ENCODE results near the gene RTTN. TPM values are rescaled to one million over a fixed set of nuclear protein-coding genes. Genes with fewer than 3 reads are reported as not detected.

Gene RTTN
- total and polyA plus RNA-seq, 2 of the 13 experiments (the other 11 are each of a cell fraction or from before 2014, with no cell fraction given): 5.4 to 18.7 TPM

GRCh38 chr18:70235478-70235877 is 30.0 kb upstream of the RTTN start:
- no peak overlapping the region for H3K27ac ChIP-seq (ENCODE audit: extremely low read length, insufficient read depth, low read length)

GRCh38 chr18:70234667-70235459 is 29.4 kb upstream of the RTTN start:
- CTCF ChIA-PET (ENCODE audit: low intra/inter-chr PET ratio, low total read pairs): no interaction called here
- peaks cover 0 to 23% of the 10 kb centered on the region in 2 experiments; a peak in 2 of 5 replicates for H3K27me3 ChIP-seq (ENCODE audit: control insufficient read depth in 1 of 2, insufficient read depth in 2 of 2, low read length in 2 of 2)
- H3K27ac ChIP-seq (ENCODE audit: extremely low read length, insufficient read depth, low read length): no peak overlapping the region
- H3K4me1 ChIP-seq (ENCODE audit: insufficient read depth, low read length): peaks cover 17% of the 10 kb centered on the region
- H3K36me3 ChIP-seq (replicated peaks in 1 of 2; ENCODE audit: control insufficient read depth in 1 of 2, insufficient read depth in 2 of 2, low read length in 2 of 2): no peaks in the 10 kb centered on the region
- WGBS (ENCODE audit: low lambda C conversion rate): 28% methylated on average over 10 of the region's 12 CpGs
- ATAC-seq (peak; percentile 54), DNase-seq (ENCODE audit: low spot score) (no peak), FAIRE-seq (no peak)
- H3K9me3 ChIP-seq (ENCODE audit: low read length): no peaks in the 10 kb centered on the region
- in situ Hi-C loops (cut with HindIII; ENCODE audit: extremely low pct_ligation_motif_present, low pct_unique_long_range_greater_than_20kb) (no loop called here), intact Hi-C loops (cut with micrococcal nuclease; ENCODE audit: unreplicated experiment) (no loop called here)
- H3K79me2 ChIP-seq (ENCODE audit: insufficient read depth, low read length): no peaks in the 10 kb centered on the region
- no peak overlapping the region for H3K4me3 ChIP-seq (replicated peaks in 1 of 3; ENCODE audit: insufficient read depth in 1 of 3, low read depth in 2 of 3, low read length in 3 of 3)
- POLR2A ChIA-PET: no interaction called here
- H3K4me2 ChIP-seq (ENCODE audit: low read depth, low read length): no peak overlapping the region; the same call in 1 of the 2 replicates
- BruUV-seq (replicated peaks): no TSS peak
- no peaks in the 10 kb centered on the region for H4K20me1 ChIP-seq (ENCODE audit: insufficient read depth, low read length)
- H3K9ac ChIP-seq (ENCODE audit: insufficient read depth, low read depth, low read length): no peak overlapping the region
- no peak overlapping the region for H2AFZ ChIP-seq (ENCODE audit: low read length)
- no peak for TF ChIP-seq ZNF703 (CRISPR knock-in tag; IDR thresholded peaks at IDR 0.05; ENCODE audit: borderline replicate concordance)
- TF ChIP-seq CREB3 (CRISPR knock-in tag; IDR thresholded peaks at IDR 0.05): no peak
- TF ChIP-seq HIVEP1 (CRISPR knock-in tag; IDR thresholded peaks at IDR 0.05): no peak
- TF ChIP-seq CHD2 (IDR thresholded peaks at IDR 0.05; ENCODE audit: low read depth, low read length): no peak
- no peak for TF ChIP-seq ZEB1 (IDR thresholded peaks at IDR 0.05; ENCODE audit: insufficient replicate concordance, low read depth)
- no peak for TF ChIP-seq CSRNP1 (CRISPR knock-in tag; IDR thresholded peaks at IDR 0.05)
- no peak for TF ChIP-seq ZNF724P (CRISPR knock-in tag; IDR thresholded peaks at IDR 0.05; ENCODE audit: borderline replicate concordance)
- TF ChIP-seq ATF2 (CRISPR knock-in tag; IDR thresholded peaks at IDR 0.05): no peak
- no peak for TF ChIP-seq GPN1 (CRISPR knock-in tag; IDR thresholded peaks at IDR 0.05; ENCODE audit: borderline replicate concordance)
- TF ChIP-seq ZFX (CRISPR knock-in tag; IDR thresholded peaks at IDR 0.05; ENCODE audit: low read depth): no peak
- no peak for TF ChIP-seq ZNF33B (CRISPR knock-in tag; IDR thresholded peaks at IDR 0.05)
- no peak for TF ChIP-seq ZKSCAN5 (CRISPR knock-in tag; IDR thresholded peaks at IDR 0.05)
- TF ChIP-seq ZBTB20 (CRISPR knock-in tag; IDR thresholded peaks at IDR 0.05; ENCODE audit: borderline replicate concordance, low read depth): no peak

More at GRCh38 chr18:70235478-70235877, 30.0 kb upstream of the RTTN start:
- TF ChIP-seq ZNF224 (CRISPR knock-in tag; IDR thresholded peaks at IDR 0.05) (no peak), ZNF749 (CRISPR knock-in tag; IDR thresholded peaks at IDR 0.05; ENCODE audit: borderline replicate concordance) (no peak)
- Histone ChIP-seq H3K9me3 (ENCODE audit: low read length) (no peaks in the 10 kb centered on the region), H3K79me2 (ENCODE audit: insufficient read depth, low read length) (no peaks in the 10 kb centered on the region), H3K4me2 (ENCODE audit: low read depth, low read length) (no peak overlapping the region), H2AFZ (ENCODE audit: low read length) (no peak overlapping the region), H3K4me3 (replicated peaks in 1 of 3; ENCODE audit: insufficient read depth in 1 of 3, low read depth in 2 of 3, low read length in 3 of 3) (no peak overlapping the region), H3K4me1 (ENCODE audit: insufficient read depth, low read length) (peaks cover 17% of the 10 kb centered on the region), H3K36me3 (replicated peaks in 1 of 2; ENCODE audit: control insufficient read depth in 1 of 2, insufficient read depth in 2 of 2, low read length in 2 of 2) (no peaks in the 10 kb centered on the region), H4K20me1 (ENCODE audit: insufficient read depth, low read length) (no peaks in the 10 kb centered on the region), H3K9ac (ENCODE audit: insufficient read depth, low read depth, low read length) (no peak overlapping the region), H3K27me3 (ENCODE audit: control insufficient read depth in 1 of 2, insufficient read depth in 2 of 2, low read length in 2 of 2) (peaks cover 0 to 20% of the 10 kb centered on the region in 2 experiments; a peak in 2 of 5 replicates)
- ChIA-PET POLR2A (no interaction called here), CTCF (ENCODE audit: low intra/inter-chr PET ratio, low total read pairs) (no interaction called here)
- ATAC-seq (peak; percentile 56), DNase-seq (ENCODE audit: low spot score) (no peak), FAIRE-seq (no peak)
- in situ Hi-C loops (cut with HindIII; ENCODE audit: extremely low pct_ligation_motif_present, low pct_unique_long_range_greater_than_20kb): no loop called here
- 79% methylated on average over 5 of the region's 5 CpGs for WGBS (ENCODE audit: low lambda C conversion rate)
- intact Hi-C loops (cut with micrococcal nuclease; ENCODE audit: unreplicated experiment): no loop called here
- BruUV-seq (replicated peaks): no TSS peak
